Hematopoietic multipotent progenitor cell (in vitro differentiated cells): ENCODE data around the gene MRPL21. TPM values are rescaled to one million over a fixed set of nuclear protein-coding genes. Genes with fewer than 3 reads are reported as not detected.
A peak's percentile ranks its signal among the peaks of the same experiment; 100 is the strongest.
"Not testable (repeated sequence)": the region's sequence is repeated elsewhere in the genome, so short reads cannot be mapped to it uniquely, and the experiment has no call there.

Experiments
- DNase-seq, 3 donors: peaks; one replicate each; pipeline ENCODE4 v3.0.0-alpha.2; 2011 to 2015; ENCODE audit warnings: low read depth in 2 of 3, low spot score in 2 of 3
- total RNA-seq: library from RNA; depleted of rRNA; stranded (reverse); fragments of >200 nt; gene quantifications from one replicate; pipeline ENCODE4 v1.2.3, GENCODE V29; 2012

MRPL21 gene
- total RNA-seq, 1 donor: 33.9 TPM

GRCh38 chr11:68878022-68878421 is 25.6 kb downstream of the MRPL21 start:
- no peak for DNase-seq

DNA sequence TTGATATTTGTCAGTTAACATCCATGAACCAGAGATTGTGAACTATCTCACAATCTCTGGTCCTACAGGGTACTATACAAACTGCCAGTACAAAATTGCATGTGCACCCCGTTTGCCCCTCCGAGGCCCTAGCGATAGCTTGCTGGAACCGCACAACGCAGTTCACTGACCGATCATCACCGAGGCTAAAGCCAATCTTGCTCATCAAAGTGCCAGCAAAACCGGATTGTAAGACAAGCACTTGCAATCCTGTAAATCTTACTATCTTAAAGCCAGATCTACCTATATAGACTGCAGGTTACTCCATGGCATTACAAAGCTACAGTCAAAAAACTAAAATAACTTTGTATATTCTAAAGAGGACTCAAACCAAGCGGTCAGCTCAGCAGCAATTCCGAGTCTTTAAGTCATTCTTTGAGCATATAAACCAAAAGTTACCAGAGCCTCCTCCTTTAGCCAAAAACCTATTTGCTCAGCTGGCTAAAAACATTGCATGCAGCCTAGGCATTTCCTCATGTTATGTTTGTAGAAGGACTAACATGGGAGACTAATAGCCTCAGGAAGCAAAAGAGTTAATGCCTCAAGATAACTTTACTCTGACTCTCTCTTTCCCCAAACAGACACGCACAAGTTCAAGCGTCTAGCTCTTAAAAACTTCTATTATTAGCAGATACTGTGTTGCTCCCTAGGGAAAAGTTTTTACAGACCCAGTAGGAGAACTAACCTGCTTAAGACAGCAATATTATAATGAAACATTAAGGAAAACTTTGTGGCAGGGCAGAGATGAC is 31.2 kb downstream of the MRPL21 start:
- no peak for DNase-seq

DNA sequence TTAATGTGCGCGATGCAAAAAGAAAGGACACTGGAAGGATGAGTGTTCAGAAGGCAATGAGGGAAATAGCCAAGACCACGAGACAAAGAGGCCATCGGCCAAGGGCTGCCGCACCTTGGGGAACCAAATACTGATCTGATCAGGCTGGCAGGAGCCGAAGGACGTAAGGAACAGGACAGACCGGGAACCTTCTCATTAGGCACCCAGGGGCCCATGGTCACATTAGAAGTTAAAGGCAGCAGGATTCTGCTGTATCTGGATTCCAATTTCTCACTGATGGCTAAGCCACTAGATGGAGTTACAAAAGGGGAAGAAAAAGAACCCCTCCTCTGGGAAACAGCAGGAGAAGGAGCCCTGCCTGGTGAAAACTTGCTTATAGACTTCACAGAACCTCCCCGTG is 33.2 kb downstream of the MRPL21 start:
- DNase-seq: peak in 1 of 3 donors; percentile 7

DNA sequence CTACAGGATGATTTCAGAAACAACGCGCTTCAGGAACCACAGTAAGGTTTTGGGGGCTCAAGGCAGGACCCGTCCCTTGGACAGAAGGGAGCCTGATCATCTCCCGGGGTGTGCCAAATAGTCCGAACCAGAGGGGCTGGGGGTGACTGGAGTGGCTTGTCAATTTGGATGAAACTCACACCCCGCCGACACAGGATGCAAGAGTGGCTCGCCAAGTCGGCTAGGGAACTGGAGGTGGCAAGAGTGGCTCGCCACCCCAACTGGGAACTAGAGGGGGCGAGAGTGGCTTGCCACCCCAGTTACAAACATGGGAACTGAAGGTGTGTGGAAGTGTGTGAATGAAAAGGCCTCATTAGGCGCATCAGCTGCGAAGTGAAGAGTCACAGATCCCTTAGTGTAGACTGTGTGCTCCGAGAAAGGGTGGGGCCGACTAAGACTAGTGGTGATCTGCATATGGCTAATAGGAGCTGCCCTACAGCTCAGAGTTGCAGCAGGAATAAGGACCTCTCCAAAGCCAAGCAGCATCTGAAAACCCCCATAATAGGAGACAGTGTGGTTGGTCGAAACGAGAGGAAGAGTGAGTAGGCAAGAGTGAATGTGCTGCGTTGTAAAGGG is 35.3 kb downstream of the MRPL21 start:
- no peak for DNase-seq

DNA sequence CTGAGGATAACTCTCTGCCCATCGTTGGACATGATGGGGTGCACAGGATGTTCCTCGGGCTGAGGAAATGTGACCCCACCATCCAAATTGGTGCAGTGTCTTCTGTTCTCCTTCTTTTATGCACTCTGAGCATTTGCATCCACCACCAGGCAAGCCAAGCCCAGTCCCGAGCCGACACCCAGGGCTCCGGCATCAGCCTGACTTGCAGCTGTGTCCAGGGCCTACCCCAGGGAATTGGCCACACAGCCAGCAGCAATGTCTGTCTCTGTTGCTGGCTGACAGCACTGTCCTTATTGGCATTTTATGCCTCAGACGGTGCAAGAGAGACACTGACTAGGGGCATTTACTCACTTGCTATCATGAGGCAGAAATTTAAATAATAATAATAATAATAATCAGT is 36.6 kb downstream of the MRPL21 start:
- DNase-seq: no peak

- DNase-seq: no peak
Measured at GRCh38 chr11:68865241-68865640, 38.4 kb downstream of the MRPL21 start.

- DNase-seq: no peak
Measured at GRCh38 chr11:68863553-68864265, 39.9 kb downstream of the MRPL21 start.

- DNase-seq: no peak
Measured at GRCh38 chr11:68862421-68862820, 41.2 kb downstream of the MRPL21 start.

- no peak for DNase-seq
Measured at GRCh38 chr11:68859123-68859522, 44.5 kb downstream of the MRPL21 start.

DNA sequence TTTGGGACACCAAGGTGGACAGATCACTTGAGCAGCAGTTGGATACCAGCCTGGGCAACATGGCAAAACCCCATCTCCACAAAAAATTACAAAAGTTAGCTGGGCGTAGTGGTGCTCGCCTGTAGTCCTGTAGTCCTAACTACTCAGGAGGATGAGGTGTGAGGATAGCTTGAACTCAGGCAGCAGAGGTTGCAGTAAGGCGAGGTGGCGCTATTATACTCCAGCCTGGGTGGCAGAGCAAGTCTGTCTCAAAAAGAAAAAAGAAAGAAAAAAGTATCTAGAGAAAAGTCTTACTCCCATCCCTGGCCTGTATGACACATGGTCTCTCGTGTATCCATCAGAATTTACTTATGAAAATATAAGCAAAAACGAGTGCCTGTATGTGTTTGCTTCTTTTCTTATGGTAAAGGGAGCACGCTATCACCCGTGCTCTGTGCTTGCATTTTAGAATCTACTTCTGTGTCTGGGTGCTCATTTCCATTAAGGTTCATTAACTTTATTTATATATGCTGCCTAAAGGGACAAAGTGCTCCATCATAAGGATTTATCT is 46.5 kb downstream of the MRPL21 start:
- DNase-seq: no peak

GRCh38 chr11:68856425-68857030 is 47.1 kb downstream of the MRPL21 start:
- not testable (repeated sequence) for DNase-seq

GRCh38 chr11:68855205-68855981 is 48.2 kb downstream of the MRPL21 start:
- DNase-seq: peak in 1 of 3 donors; percentile 64

DNA sequence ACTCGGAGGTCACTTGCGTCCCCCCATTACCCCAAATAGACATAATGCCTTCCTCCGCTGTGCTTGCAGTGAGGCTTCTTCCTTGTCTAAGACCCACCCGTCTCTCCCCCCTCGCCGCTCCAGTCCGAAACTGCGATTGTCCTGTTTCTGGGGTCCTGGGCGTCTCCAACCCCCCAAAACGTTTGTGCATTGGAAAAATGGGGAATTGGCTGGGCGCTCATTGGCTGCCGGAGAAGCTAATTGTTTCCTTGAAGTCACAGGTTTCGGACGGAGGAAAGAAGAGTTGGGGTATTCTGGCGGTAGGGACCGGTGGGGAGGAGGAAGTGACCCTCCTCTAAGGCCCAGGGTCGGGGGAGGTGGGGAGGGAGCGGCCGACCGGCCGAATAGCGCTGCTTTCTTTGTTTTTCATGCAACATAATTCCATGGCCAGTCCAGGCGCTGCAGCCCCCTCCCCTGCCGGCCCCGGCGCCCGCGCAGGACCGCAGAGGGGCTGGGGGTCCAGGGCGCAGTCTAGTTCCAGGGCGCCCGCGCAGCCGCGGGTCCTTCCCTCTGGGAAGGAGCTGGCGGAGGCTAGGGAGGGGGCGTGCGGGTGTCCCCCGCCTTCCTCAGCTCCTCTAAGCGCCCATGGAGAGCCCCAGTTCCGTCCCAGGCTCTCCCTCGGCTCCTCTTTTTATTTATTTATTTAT is 49.2 kb downstream of the MRPL21 start:
- no peak for DNase-seq

GRCh38 chr11:68852628-68853027 is 51.0 kb downstream of the MRPL21 start:
- no peak for DNase-seq

DNA sequence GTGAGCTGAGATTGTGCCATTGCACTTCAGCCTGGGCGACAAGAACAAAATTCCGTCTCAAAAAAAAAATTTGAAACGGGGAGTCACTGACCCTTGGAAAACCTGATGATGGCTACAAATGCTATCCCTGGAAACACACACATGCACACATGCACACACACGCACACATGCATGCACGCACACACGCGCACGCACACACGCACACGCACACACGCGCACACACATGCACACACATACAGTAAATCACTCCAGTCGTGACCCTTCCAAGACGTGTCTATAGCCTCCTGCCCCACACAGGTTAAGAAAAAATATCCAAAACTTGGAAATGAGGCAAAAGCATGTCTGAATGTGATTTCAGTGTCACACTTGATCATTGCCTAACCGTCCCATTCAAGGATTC is 55.2 kb downstream of the MRPL21 start:
- DNase-seq: no peak

DNA sequence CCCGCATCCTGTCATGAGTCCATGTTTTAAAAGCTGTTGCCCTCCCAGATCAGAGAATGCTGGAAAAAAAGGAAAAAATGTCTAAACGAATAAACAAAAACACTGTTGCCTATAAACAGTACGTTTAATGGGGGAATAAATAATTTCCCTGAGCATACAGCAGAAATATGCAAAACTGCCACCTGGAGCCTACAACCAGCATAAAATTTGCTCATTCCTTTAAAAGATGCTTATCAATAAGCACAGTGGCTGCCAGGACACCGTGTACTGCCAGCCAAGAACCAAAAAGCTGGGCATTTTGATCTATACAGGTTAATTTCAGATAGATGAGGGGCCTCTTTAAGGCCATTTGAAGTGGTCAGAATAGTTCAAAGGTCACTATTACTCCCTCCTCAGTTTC is 56.2 kb downstream of the MRPL21 start:
- no peak for DNase-seq

- no peak for DNase-seq
Measured at GRCh38 chr11:68845351-68846002, 58.2 kb downstream of the MRPL21 start.

DNA sequence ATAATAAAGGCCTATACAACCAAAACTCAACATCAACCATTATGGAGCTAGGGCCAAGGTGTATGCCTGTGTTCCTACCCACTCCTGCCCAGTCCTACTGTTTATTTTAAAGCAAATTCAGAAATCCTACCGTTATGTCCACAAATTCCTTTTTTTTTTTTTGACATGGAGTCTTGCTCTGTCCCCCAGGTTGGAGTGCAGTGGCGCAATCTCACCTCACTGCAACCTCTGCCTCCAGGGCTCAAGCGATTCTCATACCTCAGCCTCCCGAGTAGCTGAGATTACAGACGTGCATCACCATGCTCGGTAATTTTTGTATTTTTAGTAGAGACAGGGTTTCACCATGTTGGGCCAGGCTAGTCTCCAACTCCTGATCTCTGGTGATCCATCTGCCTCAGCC is 58.8 kb downstream of the MRPL21 start:
- DNase-seq: no peak

- no peak for DNase-seq
Measured at GRCh38 chr11:68844376-68844775, 59.3 kb downstream of the MRPL21 start.
